CD8-positive, alpha-beta memory T cell (primary cell): ENCODE measurements around the gene SAMD8. TPM values are rescaled to one million over a fixed set of nuclear protein-coding genes. Genes with fewer than 3 reads are reported as not detected.
"Not testable (repeated sequence)": the region's sequence is repeated elsewhere in the genome, so short reads cannot be mapped to it uniquely, and the experiment has no call there.

Experiments
- CTCF ChIA-PET: fragments of 350-600 bp; sonication (Branson Sonifier 250); formaldehyde crosslinking; loops from one replicate; lab custom pipeline; 2021; ENCODE audit warnings: antibody characterized with exemption; lab: Charles Lee
- POLR2A ChIA-PET: fragments of 350-600 bp; sonication (Branson Sonifier 250); formaldehyde crosslinking; loops from one replicate; lab custom pipeline; 2021; ENCODE audit warnings: antibody characterized with exemption; lab: Charles Lee
- DNase-seq, 5 donors: peaks; one replicate each; pipeline versions ENCODE4 v3.0.0 to v3.0.0-alpha.2; 2020 to 2022; ENCODE audit warnings: mixed read lengths in 1 of 5
- H3K27ac ChIP-seq: one replicate; pipeline ENCODE4 v1.7.0; 2013; ENCODE audit warnings: low read depth, mild to moderate bottlenecking, low read length, moderate library complexity
- H3K27me3 ChIP-seq: 2 replicates; pipeline ENCODE4 v1.7.0; 2013; ENCODE audit warnings: low read length, mild to moderate bottlenecking; ENCODE audit not compliant: insufficient read depth, poor library complexity, severe bottlenecking
- H3K36me3 ChIP-seq: 2 replicates; pipeline ENCODE4 v1.7.0; 2013; ENCODE audit warnings: mild to moderate bottlenecking, low read length, moderate library complexity; ENCODE audit not compliant: insufficient read depth
- H3K4me1 ChIP-seq: 2 replicates; pipeline ENCODE4 v1.7.0; 2013; ENCODE audit warnings: mild to moderate bottlenecking, low read length, moderate library complexity; ENCODE audit not compliant: insufficient read depth
- H3K4me3 ChIP-seq: 2 replicates; pipeline ENCODE4 v1.7.0; 2013; ENCODE audit warnings: mild to moderate bottlenecking, low read length
- H3K9me3 ChIP-seq: 2 replicates; pipeline ENCODE4 v1.7.0; 2013; ENCODE audit warnings: mild to moderate bottlenecking, low read length
- H3K27ac Mint-ChIP-seq, 8 donors: one replicate each; pipeline ENCODE4 v1.8.0; 2020 to 2021; ENCODE audit warnings: mixed read lengths in 8 of 8, mild to moderate bottlenecking in 6 of 8, inconsistent platforms in 3 of 8, moderate library complexity in 3 of 8
- H3K27me3 Mint-ChIP-seq, 2 donors: one replicate each; pipeline ENCODE4 v1.8.0; 2020 to 2021; ENCODE audit warnings: mixed read lengths in 2 of 2, mild to moderate bottlenecking in 1 of 2, moderate library complexity in 1 of 2
- H3K36me3 Mint-ChIP-seq, 3 donors: one replicate each; pipeline ENCODE4 v1.8.0; 2020 to 2021; ENCODE audit warnings: mixed read lengths in 3 of 3, inconsistent platforms in 1 of 3, mild to moderate bottlenecking in 1 of 3
- H3K4me1 Mint-ChIP-seq, 3 donors: one replicate each; pipeline ENCODE4 v1.8.0; 2020 to 2021; ENCODE audit warnings: mixed read lengths in 3 of 3, inconsistent platforms in 1 of 3, mild to moderate bottlenecking in 1 of 3
- H3K4me3 Mint-ChIP-seq, 7 donors: one replicate each; pipeline ENCODE4 v1.8.0; 2020 to 2021; ENCODE audit warnings: mixed read lengths in 7 of 7, mild to moderate bottlenecking in 6 of 7, moderate library complexity in 4 of 7, inconsistent platforms in 2 of 7
- H3K9me3 Mint-ChIP-seq, 5 donors: one replicate each; pipeline ENCODE4 v1.8.0; 2020 to 2022; ENCODE audit warnings: mixed read lengths in 5 of 5, mild to moderate bottlenecking in 3 of 5, moderate library complexity in 2 of 5, inconsistent platforms in 1 of 5
- polyA plus RNA-seq: library from polyadenylated mRNA; unstranded; fragments of 300-500 nt; fragmentation: Illumina TruSeq; gene quantifications from one replicate; pipeline ENCODE4 v1.2.3, GENCODE V29; 2021
- total RNA-seq, 2 experiments: library from RNA; stranded (reverse); gene quantifications; one replicate each; pipeline ENCODE4 v1.2.3, GENCODE V29; 2021

The SAMD8 gene
- total and polyA plus RNA-seq, 3 experiments from 2014 or later, result 5.9 to 16.4 (median 15.0) TPM

- CTCF ChIA-PET, result interaction anchor here (0.7 kb wide), 1 partner anchor 11 kb away, joined by 3 read pairs; no protein-coding TSS in a partner anchor
- DNase-seq, result no peak
Measured at GRCh38 chr10:75220274-75220673, 108.8 kb downstream of the SAMD8 start.

DNA sequence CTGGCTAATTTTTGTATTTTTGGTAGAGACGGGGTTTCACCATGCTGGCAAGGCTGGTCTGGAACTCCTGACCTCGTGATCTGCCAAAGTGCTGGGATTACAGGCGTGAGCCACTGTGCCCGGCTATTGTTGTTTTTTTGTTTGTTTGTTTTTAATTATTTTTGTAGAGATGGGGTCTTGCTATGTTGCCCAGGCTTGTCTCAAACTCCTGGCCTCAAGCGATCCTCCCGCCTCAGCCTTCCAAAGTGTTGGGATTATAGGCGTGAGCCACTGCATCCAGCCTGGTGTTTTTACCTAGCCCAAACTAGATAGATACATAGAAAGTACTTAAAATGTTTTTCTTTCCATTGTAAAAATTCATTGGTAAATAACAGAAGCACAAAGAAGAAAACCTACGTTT, 110.0 kb downstream of the SAMD8 start:
- POLR2A ChIA-PET, H3K27ac ChIP-seq, DNase-seq, H3K9me3 ChIP-seq, H3K4me3 Mint-ChIP-seq, H3K27ac Mint-ChIP-seq, H3K27me3 ChIP-seq, H3K9me3 Mint-ChIP-seq, H3K27me3 Mint-ChIP-seq, H3K4me3 ChIP-seq: not testable (repeated sequence)
- CTCF ChIA-PET, result interaction anchor here (3.4 kb wide), 1 partner anchor 34 kb away, joined by 18 read pairs; no protein-coding TSS in a partner anchor
- Histone ChIP-seq H3K36me3 (peaks cover 74% of the 10 kb centered on the region), H3K4me1 (peaks cover 30% of the 10 kb centered on the region)
- Mint-ChIP-seq H3K36me3 (peaks cover 0 to 91% (median 20%) of the 10 kb centered on the region in 3 donors), H3K4me1 (peaks cover 32 to 68% (median 49%) of the 10 kb centered on the region in 3 donors)

More at GRCh38 chr10:75220274-75220673, 108.8 kb downstream of the SAMD8 start:
- Mint-ChIP-seq H3K4me1 (peaks cover 33 to 64% (median 47%) of the 10 kb centered on the region in 3 donors), H3K4me3 (no peak overlapping the region), H3K27me3 (no peaks in the 10 kb centered on the region), H3K27ac (peak overlapping the region in 3 of 8 donors; percentile 2 to 81 (median 69)), H3K9me3 (no peaks in the 10 kb centered on the region), H3K36me3 (peaks cover 0 to 91% (median 25%) of the 10 kb centered on the region in 3 donors)
- no peak overlapping the region for H3K27ac ChIP-seq
- POLR2A ChIA-PET, result no interaction called here
- no peak overlapping the region for H3K4me3 ChIP-seq
- peaks cover 78% of the 10 kb centered on the region for H3K36me3 ChIP-seq
- H3K9me3 ChIP-seq, result no peaks in the 10 kb centered on the region
- peaks cover 21% of the 10 kb centered on the region for H3K4me1 ChIP-seq
- H3K27me3 ChIP-seq, result no peaks in the 10 kb centered on the region

- DNase-seq, result no peak
- peak overlapping the region in 1 of 7 donors; percentile 56 for H3K4me3 Mint-ChIP-seq
- Histone ChIP-seq H3K27ac (no peak overlapping the region), H3K36me3 (peaks cover 59% of the 10 kb centered on the region), H3K4me1 (peaks cover 37% of the 10 kb centered on the region), H3K27me3 (no peaks in the 10 kb centered on the region), H3K4me3 (no peak overlapping the region), H3K9me3 (no peaks in the 10 kb centered on the region)
- POLR2A ChIA-PET, result interaction anchor here (1.7 kb wide), 1 partner anchor 12 kb away, joined by 4 read pairs; the partner anchor contains the start of gene VDAC2
- H3K4me1 Mint-ChIP-seq, result peaks cover 34 to 69% (median 49%) of the 10 kb centered on the region in 3 donors
- CTCF ChIA-PET, result interaction anchor here (0.8 to 3.4 kb wide), 3 partner anchors 12 to 36 kb away, joined by 3 to 18 read pairs (median 7); partner anchors contain the start of genes COMTD1 and VDAC2
- peaks cover 0 to 87% (median 20%) of the 10 kb centered on the region in 3 donors for H3K36me3 Mint-ChIP-seq
- H3K27ac Mint-ChIP-seq, result peak overlapping the region; percentile 56 to 89 (median 77)
- no peaks in the 10 kb centered on the region for H3K27me3 Mint-ChIP-seq
- no peaks in the 10 kb centered on the region for H3K9me3 Mint-ChIP-seq
Measured at GRCh38 chr10:75223507-75223906, 112.1 kb downstream of the SAMD8 start.

- Histone ChIP-seq H3K27ac (no peak overlapping the region), H3K4me3 (no peak overlapping the region), H3K27me3 (no peaks in the 10 kb centered on the region), H3K4me1 (peaks cover 37% of the 10 kb centered on the region), H3K36me3 (peaks cover 61% of the 10 kb centered on the region), H3K9me3 (no peaks in the 10 kb centered on the region)
- Mint-ChIP-seq H3K36me3 (peaks cover 0 to 86% (median 17%) of the 10 kb centered on the region in 3 donors), H3K4me3 (no peak overlapping the region), H3K9me3 (no peaks in the 10 kb centered on the region), H3K4me1 (peaks cover 42 to 74% (median 46%) of the 10 kb centered on the region in 3 donors), H3K27me3 (no peaks in the 10 kb centered on the region), H3K27ac (peak overlapping the region in 6 of 8 donors; percentile 11 to 79 (median 55))
- ChIA-PET CTCF (interaction anchor here (1.3 to 15.6 kb wide), 5 partner anchors 8 to 39 kb away, joined by 3 to 304 read pairs (median 4); partner anchors contain the start of gene COMTD1), POLR2A (interaction anchor here (0.6 kb wide), 2 partner anchors 17 to 38 kb away, joined by 4 to 5 read pairs; no protein-coding TSS in a partner anchor)
- no peak for DNase-seq
Measured at GRCh38 chr10:75226095-75226494, 114.6 kb downstream of the SAMD8 start.

DNA sequence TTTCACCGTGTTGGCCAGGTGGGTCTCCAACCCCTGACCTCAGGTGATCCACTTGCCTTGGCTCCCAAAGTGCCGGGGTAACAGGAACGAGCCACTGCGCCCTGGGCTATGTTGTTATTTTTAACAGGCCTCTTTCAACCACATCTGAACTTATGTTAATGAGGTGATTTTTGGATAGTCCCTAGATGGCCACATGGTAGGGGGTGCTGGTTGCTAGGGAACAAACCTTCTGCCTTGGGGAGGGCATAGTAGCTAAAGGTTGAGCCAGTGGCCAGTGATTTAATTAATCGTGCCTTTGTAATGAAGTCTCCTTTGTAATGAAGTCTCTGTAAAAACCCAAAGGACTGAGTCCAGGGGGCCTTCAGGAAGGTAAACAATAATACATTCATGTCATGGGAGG, 115.2 kb downstream of the SAMD8 start:
- Mint-ChIP-seq H3K4me3 (no peak overlapping the region), H3K36me3 (peaks cover 0 to 86% (median 15%) of the 10 kb centered on the region in 3 donors), H3K9me3 (no peaks in the 10 kb centered on the region), H3K27ac (peak overlapping the region; percentile 34 to 86 (median 67)), H3K27me3 (no peaks in the 10 kb centered on the region), H3K4me1 (peaks cover 42 to 77% (median 45%) of the 10 kb centered on the region in 3 donors)
- Histone ChIP-seq H3K4me3 (no peak overlapping the region), H3K36me3 (peaks cover 61% of the 10 kb centered on the region), H3K27me3 (no peaks in the 10 kb centered on the region), H3K9me3 (no peaks in the 10 kb centered on the region), H3K4me1 (peaks cover 37% of the 10 kb centered on the region), H3K27ac (no peak overlapping the region)
- CTCF ChIA-PET, result interaction anchor here (1.3 to 15.6 kb wide), 5 partner anchors 8 to 40 kb away, joined by 3 to 304 read pairs (median 4); partner anchors contain the start of gene COMTD1
- POLR2A ChIA-PET, result interaction anchor here (0.7 kb wide), 1 partner anchor 38 kb away, joined by 3 read pairs; no protein-coding TSS in a partner anchor
- DNase-seq, result no peak

GRCh38 chr10:75228278-75228677, 116.8 kb downstream of the SAMD8 start:
- Histone ChIP-seq H3K4me3 (no peak overlapping the region), H3K27ac (no peak overlapping the region), H3K9me3 (no peaks in the 10 kb centered on the region), H3K4me1 (peaks cover 35% of the 10 kb centered on the region), H3K27me3 (no peaks in the 10 kb centered on the region), H3K36me3 (peaks cover 53% of the 10 kb centered on the region)
- CTCF ChIA-PET, result interaction anchor here (1.1 to 15.6 kb wide), 4 partner anchors 8 to 42 kb away, joined by 4 to 304 read pairs (median 12); partner anchors contain the start of genes COMTD1 and VDAC2
- Mint-ChIP-seq H3K4me3 (no peak overlapping the region), H3K27ac (peak overlapping the region; percentile 26 to 91 (median 85)), H3K4me1 (peaks cover 40 to 73% (median 44%) of the 10 kb centered on the region in 3 donors), H3K36me3 (peaks cover 0 to 84% (median 10%) of the 10 kb centered on the region in 3 donors), H3K9me3 (no peaks in the 10 kb centered on the region), H3K27me3 (no peaks in the 10 kb centered on the region)
- POLR2A ChIA-PET, result no interaction called here
- no peak for DNase-seq

- Histone ChIP-seq H3K27me3 (no peaks in the 10 kb centered on the region), H3K9me3 (no peaks in the 10 kb centered on the region), H3K4me1 (peaks cover 38% of the 10 kb centered on the region), H3K27ac (no peak overlapping the region), H3K4me3 (no peak overlapping the region), H3K36me3 (peaks cover 47% of the 10 kb centered on the region)
- H3K4me3 Mint-ChIP-seq, result no peak overlapping the region
- peaks cover 0 to 79% (median 10%) of the 10 kb centered on the region in 3 donors for H3K36me3 Mint-ChIP-seq
- no peaks in the 10 kb centered on the region for H3K27me3 Mint-ChIP-seq
- H3K4me1 Mint-ChIP-seq, result peaks cover 39 to 73% (median 39%) of the 10 kb centered on the region in 3 donors
- ChIA-PET CTCF (interaction anchor here (1.6 to 15.6 kb wide), 2 partner anchors 18 to 42 kb away, joined by 11 to 304 read pairs; partner anchors contain the start of gene VDAC2), POLR2A (no interaction called here)
- H3K27ac Mint-ChIP-seq, result peak overlapping the region; percentile 34 to 91 (median 85)
- H3K9me3 Mint-ChIP-seq, result no peaks in the 10 kb centered on the region
- no peak for DNase-seq
Measured at GRCh38 chr10:75228834-75229233, 117.4 kb downstream of the SAMD8 start.
